NOMO-1 treated with DMSO at 0.1 percent for 48 hours (cell line): ENCODE results near the gene LYRM1.
A peak's percentile ranks its signal among the peaks of the same experiment; 100 is the strongest.
"Not testable (repeated sequence)": the region's sequence is repeated elsewhere in the genome, so short reads cannot be mapped to it uniquely, and the experiment has no call there.

Source experiments
- DNase-seq: peaks from one replicate; lab custom pipeline; 2025; ENCODE audit not compliant: unreplicated experiment; lab: John Stamatoyannopoulos, UW

LYRM1 gene

DNA sequence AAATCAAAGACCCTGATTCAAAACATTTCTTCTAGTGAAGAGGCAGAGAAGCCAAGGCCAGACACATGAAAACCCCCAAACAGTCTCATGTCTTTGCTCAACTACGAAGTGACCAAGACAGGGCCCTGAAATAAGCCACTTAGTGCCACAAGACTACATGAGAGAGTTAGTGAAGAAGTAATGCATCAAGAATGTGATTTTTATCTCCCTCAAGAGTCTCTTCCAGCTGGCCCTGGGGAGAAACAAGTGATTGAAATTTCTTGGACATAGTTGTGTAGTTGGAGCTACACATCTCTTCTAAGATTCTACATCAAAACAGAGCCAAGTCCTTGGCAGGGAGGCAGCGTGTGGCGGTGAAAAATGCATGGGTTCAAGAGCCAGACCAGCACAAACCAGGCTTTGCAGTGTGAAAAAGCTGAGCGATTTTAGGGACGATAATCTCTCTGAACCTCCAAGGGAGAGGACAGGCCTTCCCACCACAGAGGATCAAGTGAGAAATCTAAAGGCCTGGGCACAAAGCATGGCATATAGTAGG, 30.6 kb downstream of the LYRM1 start:
- no peak for DNase-seq

DNA sequence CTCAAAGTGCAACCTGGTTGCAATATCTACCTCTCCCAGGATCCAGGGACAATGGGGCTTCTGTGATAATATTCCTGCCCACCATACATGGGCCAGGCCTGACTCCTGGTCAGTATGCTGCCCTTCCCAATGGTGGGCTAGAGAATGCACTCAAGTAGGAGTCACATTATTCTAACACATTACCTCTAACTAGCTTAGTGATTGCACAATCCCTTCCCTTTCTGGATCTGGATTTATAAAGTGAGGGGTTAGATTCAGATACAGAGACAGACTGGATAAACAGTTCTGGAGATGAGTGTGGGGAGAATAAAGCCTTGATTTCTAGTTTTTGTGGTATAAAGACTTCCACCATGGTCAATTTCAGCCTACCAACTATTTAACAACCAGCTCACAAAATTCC, 33.0 kb downstream of the LYRM1 start:
- DNase-seq = no peak

DNA sequence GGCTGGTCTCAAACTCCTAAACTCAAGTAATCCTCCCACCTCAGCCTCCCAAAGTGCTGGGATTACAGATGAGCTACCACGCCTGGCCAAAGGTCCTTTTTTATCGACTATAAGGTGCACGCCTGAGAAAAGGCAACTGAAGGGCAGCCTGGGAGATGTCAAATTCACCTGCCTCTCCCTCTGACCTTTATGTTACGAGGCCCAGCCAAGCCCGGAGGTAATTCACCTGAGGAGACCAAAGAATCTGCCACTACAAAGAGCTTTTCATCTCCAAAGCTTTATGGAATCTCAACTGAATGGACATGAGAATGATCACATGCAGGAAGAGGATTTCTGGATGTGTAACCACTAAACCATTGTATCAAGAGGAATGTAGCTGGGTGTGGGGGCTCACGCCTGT, 37.2 kb downstream of the LYRM1 start:
- DNase-seq = no peak

DNA sequence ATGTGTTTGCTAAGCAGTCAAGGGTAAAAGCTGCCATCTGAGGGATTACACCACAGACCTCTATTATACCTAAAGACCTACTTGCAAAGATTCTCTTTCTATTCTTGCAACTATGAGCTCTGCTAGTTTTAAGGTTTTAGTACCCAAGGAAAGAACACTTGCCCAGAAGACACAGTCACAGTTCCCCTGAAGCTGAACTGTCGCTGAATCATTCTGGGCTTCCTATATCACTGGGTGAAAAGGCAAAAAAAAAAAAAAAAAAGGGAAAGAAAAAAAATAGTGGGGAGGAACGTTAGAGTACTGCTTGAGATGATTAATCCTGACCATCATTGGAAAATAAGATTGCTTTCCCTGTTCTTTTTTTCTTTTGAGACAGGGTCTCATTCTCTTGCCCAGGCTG, 37.9 kb downstream of the LYRM1 start:
- DNase-seq = no peak

DNA sequence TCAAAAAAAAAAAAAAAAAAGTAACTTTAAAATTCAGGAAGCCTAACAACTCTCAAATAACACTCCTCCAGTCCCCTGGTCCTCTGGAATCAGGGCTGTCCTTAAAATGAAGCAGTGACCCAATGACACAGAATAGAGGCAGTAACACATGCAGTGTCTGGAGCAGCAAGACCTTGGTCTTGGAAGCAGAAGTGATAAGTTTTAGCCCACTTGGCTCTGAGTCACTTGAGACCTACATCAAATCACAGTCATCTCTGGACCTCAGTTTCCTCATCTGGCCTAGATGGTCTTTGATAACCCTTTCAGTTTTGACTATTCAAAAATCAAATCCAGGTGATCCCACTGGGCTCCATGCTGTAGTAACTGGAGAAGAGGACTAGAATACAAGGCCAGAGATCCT, 39.0 kb downstream of the LYRM1 start:
- no peak for DNase-seq

DNA sequence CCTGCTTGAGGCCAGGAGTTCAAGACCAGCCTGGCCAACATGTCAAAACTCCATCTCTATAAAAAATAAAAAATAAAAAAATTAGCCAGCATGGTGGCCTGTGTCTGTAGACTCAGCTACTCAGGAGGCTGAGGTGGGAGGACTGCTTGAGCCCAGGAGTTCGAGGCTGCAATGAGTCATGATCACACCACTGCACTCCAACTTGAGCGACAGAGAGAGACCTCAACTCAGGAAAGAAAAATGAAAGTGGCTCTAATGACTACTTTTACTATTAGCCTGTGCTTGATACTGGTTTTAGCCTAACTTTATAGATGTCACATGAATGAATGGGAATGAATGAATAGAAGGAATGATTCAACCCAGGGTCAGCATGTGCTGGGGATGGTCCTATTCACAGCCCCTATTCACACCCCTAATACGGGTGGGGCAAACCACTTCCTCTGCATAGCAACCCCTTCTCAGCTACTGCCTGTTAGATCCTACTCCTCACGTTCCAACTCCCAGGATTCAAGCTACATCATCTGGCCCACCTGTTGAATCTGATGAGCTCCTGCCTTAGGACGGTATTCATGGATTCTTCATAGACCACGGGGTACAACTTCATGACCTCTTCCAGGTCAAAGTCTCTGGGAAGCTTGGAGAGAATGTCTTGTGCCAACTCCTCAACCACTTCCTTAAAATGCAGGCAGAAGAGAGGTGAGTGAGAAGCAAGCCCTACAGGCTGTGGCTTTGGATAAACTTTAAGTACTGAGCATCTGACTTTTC, 40.5 kb downstream of the LYRM1 start:
- DNase-seq = peak; percentile 60

DNA sequence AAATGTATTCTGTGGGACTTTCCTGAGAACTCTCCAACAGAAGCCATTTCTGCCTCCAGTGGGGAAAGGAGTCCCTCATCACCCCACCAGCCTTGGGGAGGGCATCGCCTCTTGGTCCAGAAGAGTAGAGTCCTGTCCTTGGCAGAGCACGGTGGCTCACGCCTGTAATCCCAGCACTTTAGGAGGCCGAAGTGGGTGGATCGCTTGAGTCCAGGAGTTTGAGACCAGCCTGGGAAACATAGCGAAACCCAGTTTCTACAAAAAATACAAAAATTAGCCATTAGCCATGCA, 41.0 kb downstream of the LYRM1 start:
- DNase-seq = no peak

DNA sequence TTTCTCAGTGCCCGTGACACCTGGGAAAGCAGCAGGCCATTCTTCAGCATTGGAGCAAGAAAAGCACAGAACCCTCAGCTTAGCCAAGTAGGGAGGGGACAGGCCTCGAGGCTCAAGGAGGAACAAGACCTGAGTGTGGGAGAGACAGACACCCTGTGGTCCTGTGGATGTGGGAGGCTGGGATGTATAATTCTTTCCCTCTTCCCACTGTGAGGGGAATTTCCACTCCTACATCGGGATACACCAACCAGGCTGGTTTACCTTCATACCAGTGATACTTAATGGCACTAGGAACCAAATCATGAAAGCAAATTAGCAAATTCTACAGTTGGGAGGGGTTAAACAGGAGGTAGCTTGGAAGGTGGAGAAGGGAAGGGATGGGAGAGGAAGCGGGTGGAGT, 41.7 kb downstream of the LYRM1 start:
- no peak for DNase-seq

DNA sequence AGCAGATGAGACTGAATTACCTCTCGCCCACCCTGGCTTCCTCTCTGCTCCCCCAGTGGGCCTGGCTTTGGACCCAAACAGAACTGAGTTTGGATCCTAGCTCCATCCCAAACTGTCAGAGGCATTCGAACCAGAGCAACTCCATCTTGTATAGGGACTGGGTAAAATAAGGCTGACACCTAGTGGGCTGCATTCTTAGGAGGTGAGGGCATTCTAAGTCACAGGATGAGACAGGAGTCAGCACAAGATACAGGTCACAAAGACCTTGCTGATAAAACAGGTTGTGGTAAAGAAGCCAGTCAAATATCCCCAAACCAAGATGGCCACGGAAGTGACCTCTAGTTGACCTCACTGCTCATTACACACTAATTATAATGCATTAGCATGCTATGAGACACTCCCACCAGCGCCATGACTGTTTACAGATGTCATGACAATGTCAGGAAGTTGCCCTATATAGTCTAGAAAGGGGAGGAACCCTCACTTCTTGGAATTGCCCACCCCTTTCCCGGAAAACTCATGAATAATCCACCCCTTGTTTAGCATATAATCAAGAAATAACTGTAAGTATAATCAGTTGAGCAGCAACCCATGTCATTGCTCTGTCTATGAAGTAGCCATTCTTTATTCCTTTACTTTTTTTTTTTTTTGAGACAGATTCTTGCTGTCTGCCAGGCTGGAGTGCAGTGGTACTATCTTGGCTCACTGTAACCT, 44.4 kb downstream of the LYRM1 start:
- no peak for DNase-seq

DNA sequence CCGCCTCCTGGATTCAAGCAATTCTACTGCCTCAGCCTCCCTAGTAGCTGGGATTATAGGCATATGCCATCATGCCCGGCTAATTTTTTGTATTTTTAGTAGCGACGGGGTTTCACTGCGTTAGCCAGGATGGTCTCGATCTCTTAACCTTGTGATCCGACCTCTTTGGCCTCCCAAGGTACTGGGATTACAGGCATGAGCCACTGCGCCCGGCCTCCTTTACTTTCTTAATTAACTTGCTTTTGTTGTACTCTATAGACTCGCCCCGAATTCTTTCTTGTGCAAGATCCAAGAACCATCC, 45.0 kb downstream of the LYRM1 start:
- not testable (repeated sequence) for DNase-seq

DNA sequence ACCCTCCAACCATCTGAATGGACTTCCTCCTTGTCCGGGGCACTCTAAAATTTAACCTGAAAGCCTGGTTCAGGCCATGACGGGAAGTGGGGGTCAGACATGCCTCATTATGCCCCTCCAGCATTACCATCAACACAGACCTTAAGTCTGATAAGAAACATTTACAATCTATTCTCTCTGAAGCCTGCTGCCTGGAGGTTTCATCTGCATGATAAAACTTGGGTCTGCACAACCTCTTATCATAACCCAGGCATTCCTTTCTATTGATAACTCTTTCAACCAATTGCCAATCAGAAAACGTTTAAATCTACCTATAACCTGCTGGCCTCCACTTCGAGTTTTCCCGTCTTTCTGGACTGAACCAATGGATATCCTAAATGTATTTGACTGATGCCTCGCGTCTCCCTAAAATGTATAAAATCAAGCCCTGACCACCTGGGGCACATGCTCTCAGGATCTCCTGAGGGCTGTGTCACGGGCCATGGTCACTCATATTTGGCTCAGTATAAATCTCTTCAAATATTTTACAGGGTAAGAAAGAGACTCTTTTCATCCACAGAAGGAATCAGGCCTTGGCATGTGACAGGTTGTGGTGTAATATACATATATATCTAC, 45.6 kb downstream of the LYRM1 start:
- DNase-seq = no peak

DNA sequence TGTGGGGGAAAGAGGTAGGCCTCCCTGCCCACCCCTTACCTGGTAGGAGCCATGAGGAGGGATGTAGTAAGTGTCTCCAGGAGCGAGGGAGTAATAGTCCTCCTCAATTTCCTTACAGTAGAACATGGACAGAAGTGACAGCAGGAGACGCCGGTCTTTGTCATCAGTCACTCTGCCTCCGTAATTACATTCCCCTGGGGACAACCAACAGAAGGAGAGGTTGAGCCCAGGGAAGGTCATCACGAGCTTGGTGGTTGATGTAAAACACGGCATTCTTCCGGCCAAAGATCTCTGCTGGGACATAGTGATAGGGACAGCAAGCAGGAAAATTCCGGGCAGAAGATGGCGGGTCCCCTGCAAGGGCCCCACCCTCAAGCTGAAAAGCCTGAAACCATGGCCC, 47.9 kb downstream of the LYRM1 start:
- no peak for DNase-seq

DNA sequence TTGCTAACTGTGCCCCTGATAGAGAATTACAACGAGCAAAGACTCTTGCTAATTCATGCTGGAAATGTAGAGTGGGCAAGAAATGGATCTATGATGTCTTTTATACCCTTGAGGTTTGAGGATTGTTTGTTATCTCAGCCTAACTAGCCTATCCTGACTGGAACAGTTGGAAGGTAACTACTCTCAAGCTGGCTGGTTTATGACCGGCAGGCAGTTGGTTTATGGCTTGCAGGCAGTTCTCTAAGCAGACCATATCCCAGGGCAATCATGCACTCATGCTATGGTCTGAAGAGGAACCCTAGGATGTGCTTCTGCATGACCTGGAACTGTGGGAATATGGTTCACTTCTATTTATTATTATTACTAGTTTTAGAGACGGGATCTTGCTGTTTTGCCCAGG, 49.1 kb downstream of the LYRM1 start:
- DNase-seq = no peak

DNA sequence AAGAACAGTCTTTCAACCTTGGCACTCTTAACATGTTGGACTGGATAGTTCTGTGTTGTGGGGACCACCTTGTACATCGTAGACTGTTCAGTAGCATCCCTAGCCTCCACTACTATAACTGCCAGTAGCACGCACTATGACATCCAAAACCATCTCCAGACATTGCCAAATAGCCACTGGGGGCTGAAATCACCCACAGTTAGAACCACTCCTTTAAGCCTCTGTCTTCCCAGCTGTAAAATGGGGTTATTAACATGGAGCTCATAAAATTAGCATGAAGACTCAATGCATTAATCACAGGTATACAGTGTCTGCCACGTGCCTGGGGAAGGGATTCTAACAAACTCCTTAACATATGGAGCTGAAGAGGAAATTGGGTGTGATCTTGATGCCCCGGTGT, 49.7 kb downstream of the LYRM1 start:
- no peak for DNase-seq

DNA sequence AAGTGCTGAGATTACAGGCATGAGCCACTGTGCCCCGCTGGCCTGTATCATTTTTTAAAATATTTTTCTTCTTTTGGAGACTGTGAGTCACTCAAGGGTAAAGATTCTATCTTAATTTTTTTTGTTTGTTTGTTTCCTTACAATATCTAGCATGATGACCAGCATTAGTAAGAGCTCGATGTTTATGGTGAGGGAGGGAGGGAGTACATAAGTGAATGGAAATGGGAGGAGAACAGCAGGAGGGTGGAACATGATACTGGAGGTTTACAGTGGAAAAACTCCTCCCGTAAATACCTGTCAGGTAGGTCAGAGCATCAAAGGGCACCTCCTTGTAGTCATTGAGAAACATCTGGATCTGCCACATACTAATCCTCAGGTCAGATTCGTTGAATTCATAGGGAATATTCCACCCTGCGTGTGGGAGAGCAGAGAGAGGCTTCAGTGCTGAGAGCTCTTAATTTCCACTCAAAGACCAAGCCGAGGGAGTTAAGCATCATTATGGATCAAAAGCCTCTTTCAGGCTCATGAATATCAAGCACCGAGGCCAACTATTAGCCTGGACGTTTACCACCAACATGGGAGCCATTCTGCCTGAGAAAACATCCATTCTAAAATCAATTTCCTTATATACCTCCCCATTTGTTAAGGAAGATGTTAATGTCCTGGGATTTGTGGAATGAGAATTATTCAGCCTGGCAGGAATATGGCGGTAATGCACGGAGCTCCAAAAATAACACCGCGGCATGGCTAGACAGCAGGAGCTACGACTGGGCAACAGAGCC, 51.8 kb downstream of the LYRM1 start:
- DNase-seq = no peak

DNA sequence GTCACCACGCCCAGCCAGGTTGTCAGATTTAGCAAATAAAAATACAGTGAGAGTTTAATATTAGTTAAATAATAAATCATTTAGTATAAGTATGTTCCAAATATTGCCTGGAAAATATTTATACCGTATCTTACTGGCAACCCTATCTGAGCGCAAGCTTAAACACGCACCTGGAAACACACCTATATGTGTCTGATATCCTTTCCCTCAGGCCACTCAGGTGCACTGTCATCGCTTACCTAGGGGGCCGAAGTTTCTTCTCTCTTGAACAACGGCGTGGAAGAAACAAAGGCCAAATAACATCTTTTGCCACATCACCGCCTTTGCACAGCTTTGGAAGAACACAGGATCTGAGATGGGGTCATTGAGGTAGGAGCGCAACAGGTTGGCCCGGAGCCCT, 54.0 kb downstream of the LYRM1 start:
- no peak for DNase-seq

DNA sequence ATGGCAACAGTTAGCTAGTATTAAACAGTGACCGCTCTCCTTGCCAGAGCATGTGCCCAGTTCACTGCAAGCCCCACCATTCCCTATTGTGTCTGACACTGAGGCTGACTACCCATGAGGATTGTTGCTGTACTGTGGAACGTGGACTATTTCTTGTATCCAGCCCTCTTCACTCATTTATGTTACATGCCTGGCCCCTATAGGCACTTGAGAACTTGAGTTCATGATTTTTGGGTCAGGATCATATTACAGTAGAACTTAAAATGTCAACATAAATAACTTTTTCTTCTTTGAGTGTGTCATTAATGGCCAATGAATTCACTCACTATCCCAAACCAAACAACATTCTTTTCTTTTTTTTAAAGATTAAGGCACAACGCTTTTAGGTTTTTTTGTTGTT, 55.7 kb downstream of the LYRM1 start:
- no peak for DNase-seq

DNA sequence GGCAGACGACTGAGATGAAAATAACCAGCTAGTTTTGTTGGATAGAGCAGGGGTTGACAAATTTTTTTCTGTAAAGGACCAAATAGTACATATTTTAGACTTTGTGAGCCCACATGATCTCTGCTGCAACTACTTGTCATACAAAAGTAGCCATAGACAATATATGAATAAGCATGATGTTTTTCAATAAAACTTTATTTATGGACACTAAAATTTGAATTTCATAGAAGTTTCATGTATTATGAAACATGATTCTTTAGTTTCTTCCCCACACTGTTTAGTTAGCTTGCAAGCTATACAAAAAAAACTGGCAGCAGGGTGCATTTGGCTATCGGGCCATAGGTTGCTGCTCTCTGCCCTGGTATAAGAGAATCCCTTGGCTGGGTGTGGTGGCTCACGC, 56.6 kb downstream of the LYRM1 start:
- DNase-seq = no peak

DNA sequence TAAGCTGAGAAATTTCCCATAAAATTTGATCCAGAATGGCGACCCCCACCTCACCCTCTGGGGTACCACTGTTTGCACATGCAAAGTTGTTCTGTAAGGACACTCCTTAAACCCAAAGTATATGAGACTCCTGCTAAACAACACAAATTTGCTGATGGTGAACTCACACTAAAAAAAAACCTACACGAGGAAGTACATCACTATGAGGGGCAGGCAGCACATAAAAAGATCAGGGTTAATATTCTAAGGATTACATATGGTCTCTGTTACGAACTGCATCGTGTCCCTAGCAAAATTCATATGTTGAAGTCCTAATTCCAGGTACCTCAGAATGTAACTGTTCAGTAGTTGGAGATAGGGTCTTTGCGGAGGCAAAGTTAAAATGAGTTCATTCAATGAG, 60.3 kb downstream of the LYRM1 start:
- DNase-seq = no peak

DNA sequence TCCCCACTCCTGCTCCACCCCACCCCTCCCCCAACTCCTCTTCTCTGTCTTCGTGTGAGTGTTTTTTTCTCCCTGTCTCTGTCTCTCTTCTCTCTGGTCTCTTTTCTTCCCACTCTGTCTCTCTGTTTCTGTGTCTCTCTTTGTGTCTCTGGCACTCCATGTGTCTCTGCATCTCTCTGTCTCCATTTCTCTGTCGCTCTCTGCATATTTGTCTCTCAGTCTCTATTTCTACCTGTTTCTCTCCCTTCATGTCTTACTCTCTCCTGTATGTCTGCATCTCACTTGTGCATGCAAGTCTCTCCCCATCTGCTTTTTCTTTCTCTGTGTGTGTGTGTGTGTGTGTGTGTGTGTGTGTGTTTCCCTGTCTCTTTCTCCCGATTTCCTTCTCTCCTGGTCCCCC, 68.2 kb downstream of the LYRM1 start:
- DNase-seq = no peak

DNA sequence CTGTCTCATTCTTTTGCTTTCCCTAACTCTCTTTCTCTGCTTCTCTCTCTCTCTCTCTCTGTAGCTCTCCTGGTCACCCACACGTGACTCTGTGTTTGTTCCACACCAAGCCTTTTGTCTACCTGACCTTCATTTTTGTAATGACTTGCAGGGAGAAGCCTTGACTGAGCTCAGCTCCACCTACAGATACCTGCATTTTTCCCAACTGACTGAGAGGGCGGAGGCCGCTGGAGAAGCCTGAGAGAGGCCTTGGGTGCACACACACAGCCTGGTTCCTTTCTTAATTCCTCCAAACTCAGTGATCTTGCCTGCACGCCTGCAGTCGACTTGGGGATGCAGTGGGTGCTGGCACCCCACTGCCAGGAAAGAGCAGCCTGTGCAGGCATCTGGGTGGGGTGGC, 68.8 kb downstream of the LYRM1 start:
- no peak for DNase-seq

DNA sequence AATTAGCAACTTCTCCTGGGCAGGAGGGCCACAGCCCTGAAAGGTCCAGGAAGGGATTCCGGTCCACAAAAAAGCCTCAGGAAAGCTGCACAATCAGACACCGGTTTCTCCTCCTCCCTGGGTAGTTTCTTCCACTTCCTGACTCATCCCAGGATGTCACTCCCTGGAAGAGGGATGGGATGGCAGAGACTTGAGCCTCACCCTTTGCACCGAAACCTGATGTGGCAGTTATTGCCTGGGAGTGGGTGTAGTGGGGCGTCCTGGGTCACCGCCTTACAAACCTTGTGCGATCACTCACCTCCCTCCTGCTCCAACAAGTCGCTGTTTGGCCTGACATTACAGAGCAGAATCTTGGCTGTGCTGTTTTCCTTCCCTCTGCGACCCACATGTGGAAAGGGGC, 70.8 kb downstream of the LYRM1 start:
- DNase-seq = no peak
